Mucosa of stomach (tissue), 1 donor: ENCODE data around the gene PLCH1.
"Not testable (repeated sequence)": the region's sequence is repeated elsewhere in the genome, so short reads cannot be mapped to it uniquely, and the experiment has no call there.

Experiments
- H3K27me3 ChIP-seq: one replicate; pipeline ENCODE4 v1.7.0; 2013; ENCODE audit warnings: mild to moderate bottlenecking, low read length; ENCODE audit not compliant: control insufficient read depth, insufficient read depth
- H3K36me3 ChIP-seq: one replicate; pipeline ENCODE4 v1.7.0; 2013; ENCODE audit warnings: low read length; ENCODE audit not compliant: control insufficient read depth, insufficient read depth
- H3K4me1 ChIP-seq: one replicate; pipeline ENCODE4 v1.7.0; 2013; ENCODE audit warnings: mild to moderate bottlenecking, low read length; ENCODE audit not compliant: control insufficient read depth, insufficient read depth
- H3K4me3 ChIP-seq: one replicate; pipeline ENCODE4 v1.7.0; 2013; ENCODE audit warnings: low read length
- H3K9ac ChIP-seq: one replicate; pipeline ENCODE4 v1.7.0; 2013; ENCODE audit warnings: mild to moderate bottlenecking, low read length, moderate library complexity
- H3K9me3 ChIP-seq: one replicate; pipeline ENCODE4 v1.7.0; 2013; ENCODE audit warnings: mild to moderate bottlenecking, low read length, moderate library complexity; ENCODE audit not compliant: control insufficient read depth
- donor health status: Pancreatic carcinoma.

The PLCH1 gene

DNA sequence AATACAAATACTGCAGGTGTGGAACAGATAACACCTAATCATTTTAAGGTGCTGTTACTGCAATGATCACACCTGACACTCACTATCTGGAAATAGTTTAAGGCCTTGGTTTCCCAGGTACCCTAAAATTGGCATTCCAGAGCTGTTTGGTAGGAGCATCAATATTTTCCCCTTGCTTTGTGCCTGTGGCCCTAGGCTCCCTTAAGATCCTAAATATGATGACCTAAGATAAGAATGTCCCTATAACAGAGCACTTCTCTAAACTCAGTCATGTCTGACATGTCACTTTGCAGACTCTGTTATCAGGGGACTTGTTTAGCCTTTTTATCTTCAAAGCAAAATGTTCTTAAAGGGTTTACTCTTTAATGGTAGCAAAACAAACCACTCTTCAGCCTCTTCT lies 335.5 kb downstream of the PLCH1 start:
- H3K27me3 ChIP-seq = no peaks in the 10 kb centered on the region
- H3K9me3 ChIP-seq = no peaks in the 10 kb centered on the region
- H3K4me3 ChIP-seq = no peak overlapping the region
- no peaks in the 10 kb centered on the region for H3K4me1 ChIP-seq
- no peaks in the 10 kb centered on the region for H3K36me3 ChIP-seq
- H3K9ac ChIP-seq = no peak overlapping the region

DNA sequence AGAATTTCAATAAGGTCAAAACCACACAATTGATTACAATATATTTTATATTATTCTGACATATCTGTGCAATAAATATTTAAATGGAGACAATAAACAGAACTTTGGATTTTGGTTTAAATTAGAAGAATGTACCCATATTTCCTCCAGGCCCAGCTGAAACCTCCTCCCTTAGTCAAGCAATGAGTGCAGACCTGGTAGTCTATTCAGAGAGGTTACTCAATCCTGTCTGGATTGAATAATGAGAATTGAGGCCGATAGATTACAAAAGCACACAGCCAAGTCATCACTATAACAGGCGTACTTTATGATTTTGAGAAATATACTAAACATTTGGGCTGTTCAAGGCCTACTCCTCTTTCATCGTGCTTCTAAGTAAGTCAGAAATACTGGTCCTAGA lies 336.9 kb downstream of the PLCH1 start:
- Histone ChIP-seq H3K4me3 (no peak overlapping the region), H3K27me3 (no peaks in the 10 kb centered on the region), H3K9me3 (no peaks in the 10 kb centered on the region), H3K9ac (no peak overlapping the region), H3K36me3 (no peaks in the 10 kb centered on the region), H3K4me1 (no peaks in the 10 kb centered on the region)

DNA sequence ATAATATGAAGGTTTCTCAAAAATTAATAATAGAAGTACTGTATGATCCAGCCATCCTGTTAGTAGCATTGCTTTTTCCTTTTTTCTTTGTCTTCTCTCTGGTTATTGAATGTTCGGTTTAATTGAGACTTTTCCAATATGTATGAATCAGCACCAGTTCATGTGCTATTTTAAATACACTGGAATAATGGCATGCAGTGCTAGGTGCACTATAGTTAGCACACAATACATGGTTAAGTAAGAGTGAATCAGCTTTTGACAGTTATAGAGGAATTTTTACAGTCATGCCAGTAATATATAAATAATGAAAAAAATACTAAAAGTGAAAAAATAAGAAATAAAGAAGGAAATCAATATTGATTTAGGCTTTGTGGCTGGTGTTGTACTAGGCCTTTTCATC lies 337.5 kb downstream of the PLCH1 start:
- no peaks in the 10 kb centered on the region for H3K36me3 ChIP-seq
- H3K4me1 ChIP-seq = no peaks in the 10 kb centered on the region
- no peak overlapping the region for H3K9ac ChIP-seq
- H3K9me3 ChIP-seq = no peaks in the 10 kb centered on the region
- H3K4me3 ChIP-seq = no peak overlapping the region
- no peaks in the 10 kb centered on the region for H3K27me3 ChIP-seq

DNA sequence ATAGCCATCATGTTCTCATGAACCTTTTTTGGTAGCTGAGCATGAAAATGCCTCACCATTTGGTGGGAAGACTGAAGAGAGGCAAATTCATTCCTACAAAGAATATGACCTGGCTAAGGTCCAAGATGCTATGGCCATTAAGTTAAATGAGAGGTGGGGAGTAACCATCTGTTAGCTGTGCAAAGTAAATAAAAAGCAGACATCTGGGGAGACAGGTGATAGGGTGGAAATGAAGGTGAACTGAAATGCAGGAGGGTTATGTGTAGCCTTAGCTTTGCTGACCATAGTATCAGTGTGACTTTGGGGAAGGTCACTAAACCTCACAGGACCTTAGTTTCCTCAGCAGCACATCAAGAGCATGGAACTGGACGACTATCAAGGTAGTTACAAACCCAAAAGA lies 340.4 kb downstream of the PLCH1 start:
- Histone ChIP-seq H3K4me1 (no peaks in the 10 kb centered on the region), H3K27me3 (no peaks in the 10 kb centered on the region), H3K9ac (no peak overlapping the region), H3K4me3 (no peak overlapping the region), H3K9me3 (no peaks in the 10 kb centered on the region), H3K36me3 (no peaks in the 10 kb centered on the region)

DNA sequence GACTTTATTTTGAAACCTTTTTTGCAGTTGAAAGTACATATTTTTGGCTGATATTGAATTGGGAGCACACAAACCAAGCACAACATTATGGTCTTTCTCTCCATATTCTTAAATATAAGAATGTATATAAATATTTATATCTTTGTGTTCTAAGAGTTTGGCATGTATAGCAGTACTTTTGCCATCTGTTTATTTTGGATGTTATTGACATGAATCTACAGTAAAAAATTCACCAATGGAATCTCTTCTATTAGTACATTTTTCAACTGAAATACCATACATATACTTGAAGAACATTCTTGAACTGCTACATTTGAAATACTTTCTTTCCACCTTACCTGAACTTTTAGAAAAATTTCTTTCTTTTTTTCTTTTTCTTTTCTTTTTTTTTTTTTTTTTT lies 342.2 kb downstream of the PLCH1 start:
- Histone ChIP-seq H3K4me3 (no peak overlapping the region), H3K4me1 (no peaks in the 10 kb centered on the region), H3K27me3 (no peaks in the 10 kb centered on the region)

DNA sequence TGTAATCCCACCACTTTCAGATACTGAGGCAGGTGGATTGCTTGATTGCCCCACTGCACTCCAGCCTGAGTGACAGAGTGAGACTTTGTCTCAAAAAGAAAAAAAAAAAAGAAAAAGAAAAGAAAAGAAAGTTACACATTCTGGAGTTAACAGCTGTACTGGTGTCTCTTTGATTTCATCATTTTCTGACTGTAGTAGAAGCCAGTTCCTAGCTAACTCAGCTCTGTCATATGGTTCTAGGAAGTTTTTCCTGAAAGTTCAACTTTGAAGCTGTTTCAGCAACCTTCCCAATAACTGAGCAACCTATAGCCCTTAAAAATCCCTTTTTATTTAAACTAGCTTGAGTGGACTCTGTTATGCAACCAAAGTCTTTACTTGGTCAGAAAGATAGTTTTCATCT lies 346.8 kb downstream of the PLCH1 start:
- Histone ChIP-seq H3K4me1 (no peaks in the 10 kb centered on the region), H3K9me3 (no peaks in the 10 kb centered on the region), H3K27me3 (no peaks in the 10 kb centered on the region), H3K4me3 (no peak overlapping the region), H3K36me3 (no peaks in the 10 kb centered on the region), H3K9ac (no peak overlapping the region)

More for the DNA sequence above, 342.2 kb downstream of the PLCH1 start:
- Histone ChIP-seq H3K9ac (no peak overlapping the region), H3K9me3 (no peaks in the 10 kb centered on the region), H3K36me3 (no peaks in the 10 kb centered on the region)

DNA sequence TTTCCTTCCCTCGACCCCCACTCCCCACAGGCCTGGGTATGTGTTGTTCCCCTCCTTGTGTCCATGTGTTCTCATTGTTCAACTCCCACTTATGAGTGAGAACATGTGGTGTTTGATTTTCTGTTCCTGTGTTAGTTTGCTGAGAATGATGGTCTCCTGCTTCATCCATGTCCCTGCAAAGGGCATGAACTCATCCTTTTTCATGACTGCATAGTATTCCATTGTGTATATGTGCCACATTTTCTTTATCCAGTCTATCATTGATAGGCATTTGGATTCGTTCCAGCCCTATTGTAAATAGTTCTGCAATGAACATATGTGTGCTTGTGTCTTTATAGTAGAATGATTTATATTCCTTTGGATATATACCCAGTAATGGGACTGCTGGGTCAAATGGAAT lies 350.0 kb downstream of the PLCH1 start:
- H3K27me3 ChIP-seq, H3K36me3 ChIP-seq, H3K9me3 ChIP-seq, H3K9ac ChIP-seq, H3K4me3 ChIP-seq, H3K4me1 ChIP-seq: not testable (repeated sequence)

DNA sequence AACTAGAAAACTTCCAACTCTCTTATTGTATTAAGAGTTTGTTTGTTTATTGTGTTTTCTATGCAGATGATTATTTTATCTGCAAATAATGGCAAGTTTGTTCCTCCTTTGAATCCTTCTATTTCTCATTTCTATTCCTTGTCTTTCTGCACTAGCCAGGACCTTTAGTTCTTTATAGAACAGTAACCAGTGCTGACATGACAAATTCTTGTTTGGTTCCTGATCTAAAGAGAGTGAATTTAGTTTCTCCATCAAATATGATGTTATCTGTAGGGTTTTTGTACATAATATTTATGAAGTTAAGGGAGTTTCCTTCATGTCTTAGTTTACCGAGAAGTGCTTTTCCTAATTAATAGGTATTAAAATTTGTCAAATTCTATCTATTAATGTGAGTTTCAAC lies 350.6 kb downstream of the PLCH1 start:
- Histone ChIP-seq H3K4me1 (no peaks in the 10 kb centered on the region), H3K4me3 (no peak overlapping the region), H3K36me3 (no peaks in the 10 kb centered on the region), H3K9me3 (no peaks in the 10 kb centered on the region), H3K27me3 (no peaks in the 10 kb centered on the region), H3K9ac (no peak overlapping the region)

DNA sequence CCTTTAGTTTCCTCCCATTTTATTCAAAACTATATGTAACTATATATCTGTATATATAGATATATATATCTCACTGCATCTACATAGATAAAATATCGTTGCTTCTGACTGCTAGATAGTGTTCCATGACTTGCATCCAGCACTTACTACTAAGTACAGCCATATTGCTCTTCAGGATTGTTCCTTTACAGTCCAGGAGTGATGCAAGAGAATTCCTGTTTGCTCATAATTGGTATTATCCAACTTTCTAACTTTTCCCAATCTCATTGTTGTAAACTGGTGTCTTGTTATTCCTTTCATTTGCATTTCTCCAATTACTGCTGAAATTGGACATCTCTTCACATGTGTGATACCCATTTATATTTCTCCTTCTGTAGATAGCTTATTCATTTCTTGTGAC lies 351.6 kb downstream of the PLCH1 start:
- H3K9me3 ChIP-seq = no peaks in the 10 kb centered on the region
- no peaks in the 10 kb centered on the region for H3K36me3 ChIP-seq
- no peak overlapping the region for H3K4me3 ChIP-seq
- H3K9ac ChIP-seq = no peak overlapping the region
- H3K27me3 ChIP-seq = no peaks in the 10 kb centered on the region
- H3K4me1 ChIP-seq = no peaks in the 10 kb centered on the region

DNA sequence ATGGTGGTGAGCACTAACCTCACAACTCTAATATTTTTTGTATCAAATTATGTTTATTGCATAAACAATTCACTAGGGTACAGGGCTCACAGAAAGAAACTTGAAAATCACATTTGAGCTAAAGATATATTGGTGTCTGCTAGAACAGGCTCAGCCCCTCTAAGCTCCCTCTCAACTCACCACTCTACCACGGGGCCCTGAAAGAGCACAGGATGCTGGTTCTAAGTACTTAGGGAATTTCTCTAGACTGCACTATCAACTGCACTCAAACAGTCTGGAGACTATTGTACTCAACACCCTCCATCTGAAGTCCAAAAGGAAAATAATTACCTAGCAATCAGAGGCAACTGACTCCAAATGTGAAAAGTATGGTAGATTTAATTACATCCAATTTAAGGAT lies 352.7 kb downstream of the PLCH1 start:
- no peaks in the 10 kb centered on the region for H3K4me1 ChIP-seq
- H3K27me3 ChIP-seq = no peaks in the 10 kb centered on the region
- H3K9me3 ChIP-seq = no peaks in the 10 kb centered on the region
- no peaks in the 10 kb centered on the region for H3K36me3 ChIP-seq
- no peak overlapping the region for H3K4me3 ChIP-seq
- H3K9ac ChIP-seq = no peak overlapping the region

DNA sequence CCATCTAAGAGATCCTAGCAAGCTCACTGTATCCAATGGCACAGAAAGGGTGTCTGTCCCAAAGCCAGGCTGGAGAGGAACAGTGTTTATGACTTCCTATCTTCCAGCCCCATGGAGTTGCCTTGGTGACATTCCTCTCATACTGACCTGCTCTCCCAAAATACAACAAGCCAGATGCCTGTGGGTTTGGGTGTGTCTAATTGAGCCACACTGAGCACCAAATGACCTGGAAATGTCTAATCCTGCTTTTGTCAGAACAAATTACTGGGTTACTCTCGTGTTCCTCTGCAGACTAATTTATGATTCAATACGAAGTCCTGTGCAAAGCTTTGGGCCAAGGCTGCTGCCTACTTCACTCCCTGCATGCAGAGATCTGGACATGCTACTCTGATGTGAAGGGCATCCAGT lies 353.3 kb downstream of the PLCH1 start:
- H3K36me3 ChIP-seq = no peaks in the 10 kb centered on the region
- no peak overlapping the region for H3K9ac ChIP-seq
- H3K4me1 ChIP-seq = no peaks in the 10 kb centered on the region
- H3K9me3 ChIP-seq = no peaks in the 10 kb centered on the region
- no peaks in the 10 kb centered on the region for H3K27me3 ChIP-seq
- no peak overlapping the region for H3K4me3 ChIP-seq

DNA sequence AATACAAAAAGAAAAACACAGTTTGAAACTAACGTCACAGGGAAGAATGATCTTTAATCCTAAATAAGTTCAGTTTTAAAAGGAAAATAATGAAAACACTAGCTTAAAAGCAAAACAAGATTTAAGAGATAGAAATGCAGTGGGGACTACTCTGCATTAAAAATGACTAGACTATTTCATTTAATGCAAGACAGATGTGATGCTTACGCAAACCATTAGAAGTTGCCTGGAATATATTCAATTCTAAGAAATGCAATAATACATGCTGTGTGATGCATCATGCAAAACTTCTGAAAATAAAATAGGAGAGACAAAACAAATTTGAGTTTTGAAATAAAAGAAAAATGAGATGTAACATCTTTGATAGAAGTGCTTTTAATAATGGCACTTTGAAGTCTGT lies 353.8 kb downstream of the PLCH1 start:
- Histone ChIP-seq H3K36me3 (no peaks in the 10 kb centered on the region), H3K4me3 (no peak overlapping the region), H3K9me3 (no peaks in the 10 kb centered on the region), H3K27me3 (no peaks in the 10 kb centered on the region), H3K4me1 (no peaks in the 10 kb centered on the region), H3K9ac (no peak overlapping the region)

DNA sequence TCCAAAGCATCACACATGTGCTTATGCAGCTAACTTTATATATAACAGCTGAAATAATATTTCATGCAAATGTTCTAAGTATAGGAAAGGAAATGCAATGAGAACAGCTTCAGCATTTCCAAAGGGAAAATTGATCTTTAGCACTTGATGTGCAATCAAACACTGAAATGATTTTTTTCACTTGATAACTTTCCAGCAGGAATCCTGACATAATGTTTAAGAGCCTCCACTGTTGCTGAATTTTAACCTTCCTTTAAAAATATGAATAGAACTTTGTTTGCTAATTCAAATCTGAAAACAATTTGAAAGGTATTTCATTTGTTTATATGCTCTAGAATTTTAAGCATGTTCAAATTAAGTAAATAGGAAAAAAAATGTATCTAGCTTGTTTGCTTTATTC lies 354.5 kb downstream of the PLCH1 start:
- H3K9me3 ChIP-seq = no peaks in the 10 kb centered on the region
- H3K4me3 ChIP-seq = no peak overlapping the region
- H3K36me3 ChIP-seq = no peaks in the 10 kb centered on the region
- no peaks in the 10 kb centered on the region for H3K27me3 ChIP-seq
- no peak overlapping the region for H3K9ac ChIP-seq
- H3K4me1 ChIP-seq = no peaks in the 10 kb centered on the region
